HCT116 (cell line): Measurements from ENCODE around the gene SLC10A3. TPM values are rescaled to one million over a fixed set of nuclear protein-coding genes. Genes with fewer than 3 reads are reported as not detected.

Experiments
- ATAC-seq: fragments of 200-7000 bp; cut with Tn5 transposase; 2 replicates; pipeline ENCODE4 v1.9.1; 2020; ENCODE audit warnings: mild to moderate bottlenecking, moderate library complexity
- BruUV-seq: library from RNA; stranded (reverse); fragments of 400-500 nt; replicated peaks from 2 replicates; lab custom pipeline; 2021; lab: Mats Ljungman, UMichigan
- CTCF ChIA-PET: fragments of 300-600 bp; sonication (Branson Sonifier 250); formaldehyde crosslinking; loops from one replicate; lab custom pipeline; 2021; ENCODE audit warnings: antibody characterized with exemption; lab: Charles Lee
- POLR2A ChIA-PET: fragments of 300-600, 350-600 bp; sonication (Branson Sonifier 250); formaldehyde crosslinking; loops from one replicate; lab custom pipeline; 2021; ENCODE audit warnings: antibody characterized with exemption; lab: Charles Lee
- RAD21 ChIA-PET, 2 experiments: fragments of 300-600 bp; sonication (Branson Sonifier 250); formaldehyde crosslinking; loops; one replicate each; lab custom pipeline; 2023; ENCODE audit warnings: low total read pairs in 2 of 2; ENCODE audit not compliant: uncharacterized antibody in 2 of 2, unreplicated experiment in 2 of 2, low non-redundant PET in 1 of 2; lab: Charles Lee
- DNase-seq: peaks from one replicate; pipeline ENCODE4 v3.0.0-alpha.2; 2010; ENCODE audit warnings: low read depth, low spot score
- H2AFZ ChIP-seq: fragments of 200-600 bp; shearing (Covaris generic), sonication (generic); 2 replicates; pipeline ENCODE4 v1.6.1; 2017; ENCODE audit warnings: low read depth, mixed run types, mixed read lengths, antibody characterized with exemption, low read length; ENCODE audit not compliant: poor library complexity, severe bottlenecking
- H3K27ac ChIP-seq: 2 replicates; pipeline ENCODE4 v1.5.1; 2012; ENCODE audit warnings: low read depth, low read length
- H3K27me3 ChIP-seq: fragments of 200-600 bp; sonication (generic); 2 replicates; pipeline ENCODE4 v1.6.1; 2016; ENCODE audit warnings: mixed run types, low read length, mixed read lengths; ENCODE audit not compliant: insufficient read depth
- H3K36me3 ChIP-seq, 2 experiments: fragments of 200-500 bp in 1 of 2; fragments of 200-600 bp in 1 of 2; sonication (Bioruptor generic) in 1 of 2; sonication (generic) in 1 of 2; 2 replicates each; pipeline versions ENCODE4 v1.5.1 to v1.6.1; 2014 to 2016; ENCODE audit warnings: low read length in 2 of 2, inconsistent platforms in 1 of 2, mixed read lengths in 1 of 2, mixed run types in 1 of 2; ENCODE audit not compliant: insufficient read depth in 2 of 2, control insufficient read depth in 1 of 2
- H3K4me1 ChIP-seq, 2 experiments: fragments of 200-600 bp in 1 of 2; sonication (generic) in 1 of 2; 2 replicates each; pipeline versions ENCODE4 v1.5.1 to v1.6.1; 2012 to 2017; ENCODE audit warnings: low read length in 2 of 2, inconsistent platforms in 1 of 2, mild to moderate bottlenecking in 1 of 2, mixed read lengths in 1 of 2, mixed run types in 1 of 2, moderate library complexity in 1 of 2; ENCODE audit not compliant: insufficient read depth in 2 of 2, control insufficient read depth in 1 of 2
- H3K4me2 ChIP-seq: fragments of 200-600 bp; sonication (generic); 2 replicates; pipeline ENCODE4 v1.6.1; 2017; ENCODE audit warnings: mixed run types, low read length, mixed read lengths
- H3K4me3 ChIP-seq, 2 experiments: fragments of 200-600 bp in 1 of 2; sonication (generic) in 1 of 2; replicated peaks in 1 of 2; 2 replicates each; pipeline ENCODE4 v1.5.1; 2011 to 2016; ENCODE audit warnings: low read length in 2 of 2, control low read depth in 1 of 2, low read depth in 1 of 2, mild to moderate bottlenecking in 1 of 2, mixed read lengths in 1 of 2, mixed run types in 1 of 2
- H3K79me2 ChIP-seq: fragments of 200-600 bp; sonication (generic); 2 replicates; pipeline ENCODE4 v1.6.1; 2017; ENCODE audit warnings: mild to moderate bottlenecking, mixed run types, low read length, moderate library complexity, mixed read lengths; ENCODE audit not compliant: insufficient read depth
- H3K9ac ChIP-seq: fragments of 200-600 bp; sonication (generic); 2 replicates; pipeline ENCODE4 v1.6.1; 2016; ENCODE audit warnings: low read length, mixed read lengths
- H3K9me2 ChIP-seq: fragments of 200-600 bp; sonication (generic), shearing (Covaris generic); 2 replicates; pipeline ENCODE4 v1.6.1; 2017; ENCODE audit warnings: mixed run types, mild to moderate bottlenecking, moderate library complexity; ENCODE audit not compliant: insufficient read depth
- H3K9me3 ChIP-seq, 2 experiments: fragments of 200-500 bp in 1 of 2; fragments of 200-600 bp in 1 of 2; sonication (Bioruptor generic) in 1 of 2; sonication (generic) in 1 of 2; 2 replicates each; pipeline ENCODE4 v1.6.1; 2014 to 2017; ENCODE audit warnings: low read length in 2 of 2, mixed read lengths in 2 of 2, inconsistent platforms in 1 of 2, low read depth in 1 of 2, mild to moderate bottlenecking in 1 of 2, mixed run types in 1 of 2, moderate library complexity in 1 of 2; ENCODE audit not compliant: control insufficient read depth in 1 of 2, insufficient read depth in 1 of 2
- H4K20me1 ChIP-seq: fragments of 200-600 bp; sonication (generic), shearing (Covaris generic); 2 replicates; pipeline ENCODE4 v1.6.1; 2017; ENCODE audit warnings: mixed run types, mild to moderate bottlenecking, moderate library complexity; ENCODE audit not compliant: insufficient read depth
- ELF1 ChIP-seq: IDR thresholded peaks from 2 replicates; pipeline ENCODE4 v1.6.1; 2012; ENCODE audit warnings: low read depth, borderline replicate concordance
- EZH2 ChIP-seq: fragments of 200-600 bp; sonication (generic); IDR thresholded peaks from 2 replicates; pipeline ENCODE4 v1.6.1; 2017; ENCODE audit warnings: antibody characterized with exemption, mixed run types
- EZH2phosphoT487 ChIP-seq: fragments of 200-600 bp; IDR thresholded peaks from 2 replicates; pipeline ENCODE4 v1.6.1; 2018; ENCODE audit warnings: antibody characterized with exemption, borderline replicate concordance
- JUND ChIP-seq: IDR thresholded peaks from 2 replicates; pipeline ENCODE4 v1.6.1; 2012
- RAD21 ChIP-seq: IDR thresholded peaks from 2 replicates; pipeline ENCODE4 v1.6.1; 2012; ENCODE audit warnings: low read depth, mild to moderate bottlenecking
- SP1 ChIP-seq: IDR thresholded peaks from 2 replicates; pipeline ENCODE4 v1.6.1; 2012; ENCODE audit warnings: low read depth
- SRF ChIP-seq: IDR thresholded peaks from 2 replicates; pipeline ENCODE4 v1.6.1; 2012; ENCODE audit warnings: low read depth
- TCF7L2 ChIP-seq: IDR thresholded peaks from 2 replicates; pipeline ENCODE4 v1.7.0; 2011; ENCODE audit warnings: borderline replicate concordance, inconsistent platforms; ENCODE audit not compliant: insufficient read depth, insufficient read length; ENCODE audit errors: extremely low read depth
- YY1 ChIP-seq: IDR thresholded peaks from 2 replicates; pipeline ENCODE4 v1.6.1; 2011; ENCODE audit warnings: low read length, low read depth, moderate library complexity, mild to moderate bottlenecking; ENCODE audit not compliant: insufficient replicate concordance; ENCODE audit errors: extremely low read depth
- ZNF274 ChIP-seq: fragments of 200-500 bp; sonication (Bioruptor generic); IDR thresholded peaks from 2 replicates; pipeline ENCODE4 v1.6.1; 2014; ENCODE audit warnings: mild to moderate bottlenecking, low read depth, low read length, inconsistent platforms
- intact Hi-C: fragments of 100-400 bp; cut with micrococcal nuclease; formaldehyde crosslinking; loops from 2 replicates; pipeline ENCODE4 v1.10.0; 2022
- total RNA-seq: library from RNA; stranded (reverse); gene quantifications from one replicate; pipeline ENCODE4 v1.2.1, GENCODE V29; 2021; ENCODE audit not compliant: unreplicated experiment
- TF ChIP-seq, protein P1 (sequence below): IDR thresholded peaks from 2 replicates; pipeline ENCODE4 v1.6.1; 2012; ENCODE audit warnings: low read depth
- TF ChIP-seq, protein P2 (sequence below): IDR thresholded peaks from 2 replicates; pipeline ENCODE4 v1.6.1; 2011; ENCODE audit warnings: mild to moderate bottlenecking, low read length, moderate library complexity; ENCODE audit not compliant: insufficient replicate concordance; ENCODE audit errors: extremely low read depth

Gene SLC10A3
- total RNA-seq, 1 experiment from 2014 or later = 16.2 TPM

DNA sequence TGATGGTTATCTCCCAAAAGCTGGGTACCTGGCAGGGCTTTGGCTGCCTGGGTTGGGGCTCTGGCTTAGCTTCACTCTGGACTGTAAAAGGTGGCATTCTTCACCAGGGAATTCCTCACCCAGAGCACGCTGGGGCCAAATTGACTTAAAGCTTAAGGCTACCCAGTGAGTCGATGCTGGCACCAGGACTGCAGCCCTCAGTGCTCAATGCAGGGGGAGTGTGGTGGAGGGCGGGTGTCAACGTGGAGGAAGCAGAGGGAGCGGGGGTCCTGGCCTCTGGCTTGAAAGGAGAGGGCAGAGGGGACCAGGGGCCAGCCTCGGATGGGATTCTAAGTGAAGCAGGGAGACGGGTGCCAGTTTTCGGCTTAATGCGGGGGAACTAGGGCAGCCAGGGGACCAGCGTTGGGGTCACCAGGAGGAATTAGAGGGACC is 46.9 kb downstream of the SLC10A3 start:
- ATAC-seq = peak; percentile 18
- Histone ChIP-seq H3K9me2 (no peaks in the 10 kb centered on the region), H3K27ac (peak overlapping the region; percentile 48), H4K20me1 (no peaks in the 10 kb centered on the region), H3K4me1 (peaks cover 6 to 19% of the 10 kb centered on the region in 2 experiments; a peak in 3 of 4 replicates), H3K4me2 (peak overlapping the region; percentile 57), H3K9ac (peak overlapping the region; percentile 27; the same call in 1 of the 2 replicates), H3K27me3 (no peaks in the 10 kb centered on the region)
- RAD21 ChIA-PET = no interaction called here
- CTCF ChIA-PET = no interaction called here
- BruUV-seq = no TSS peak
- no peak for DNase-seq
- TF ChIP-seq, protein P1, sequence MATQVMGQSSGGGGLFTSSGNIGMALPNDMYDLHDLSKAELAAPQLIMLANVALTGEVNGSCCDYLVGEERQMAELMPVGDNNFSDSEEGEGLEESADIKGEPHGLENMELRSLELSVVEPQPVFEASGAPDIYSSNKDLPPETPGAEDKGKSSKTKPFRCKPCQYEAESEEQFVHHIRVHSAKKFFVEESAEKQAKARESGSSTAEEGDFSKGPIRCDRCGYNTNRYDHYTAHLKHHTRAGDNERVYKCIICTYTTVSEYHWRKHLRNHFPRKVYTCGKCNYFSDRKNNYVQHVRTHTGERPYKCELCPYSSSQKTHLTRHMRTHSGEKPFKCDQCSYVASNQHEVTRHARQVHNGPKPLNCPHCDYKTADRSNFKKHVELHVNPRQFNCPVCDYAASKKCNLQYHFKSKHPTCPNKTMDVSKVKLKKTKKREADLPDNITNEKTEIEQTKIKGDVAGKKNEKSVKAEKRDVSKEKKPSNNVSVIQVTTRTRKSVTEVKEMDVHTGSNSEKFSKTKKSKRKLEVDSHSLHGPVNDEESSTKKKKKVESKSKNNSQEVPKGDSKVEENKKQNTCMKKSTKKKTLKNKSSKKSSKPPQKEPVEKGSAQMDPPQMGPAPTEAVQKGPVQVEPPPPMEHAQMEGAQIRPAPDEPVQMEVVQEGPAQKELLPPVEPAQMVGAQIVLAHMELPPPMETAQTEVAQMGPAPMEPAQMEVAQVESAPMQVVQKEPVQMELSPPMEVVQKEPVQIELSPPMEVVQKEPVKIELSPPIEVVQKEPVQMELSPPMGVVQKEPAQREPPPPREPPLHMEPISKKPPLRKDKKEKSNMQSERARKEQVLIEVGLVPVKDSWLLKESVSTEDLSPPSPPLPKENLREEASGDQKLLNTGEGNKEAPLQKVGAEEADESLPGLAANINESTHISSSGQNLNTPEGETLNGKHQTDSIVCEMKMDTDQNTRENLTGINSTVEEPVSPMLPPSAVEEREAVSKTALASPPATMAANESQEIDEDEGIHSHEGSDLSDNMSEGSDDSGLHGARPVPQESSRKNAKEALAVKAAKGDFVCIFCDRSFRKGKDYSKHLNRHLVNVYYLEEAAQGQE = no peak
- TF ChIP-seq EZH2phosphoT487 (no peak), TCF7L2 (no peak), JUND (no peak), SRF (no peak), SP1 (no peak), EZH2 (no peak), ELF1 (no peak), YY1 (no peak), ZNF274 (no peak), RAD21 (no peak)
- TF ChIP-seq, protein P2, sequence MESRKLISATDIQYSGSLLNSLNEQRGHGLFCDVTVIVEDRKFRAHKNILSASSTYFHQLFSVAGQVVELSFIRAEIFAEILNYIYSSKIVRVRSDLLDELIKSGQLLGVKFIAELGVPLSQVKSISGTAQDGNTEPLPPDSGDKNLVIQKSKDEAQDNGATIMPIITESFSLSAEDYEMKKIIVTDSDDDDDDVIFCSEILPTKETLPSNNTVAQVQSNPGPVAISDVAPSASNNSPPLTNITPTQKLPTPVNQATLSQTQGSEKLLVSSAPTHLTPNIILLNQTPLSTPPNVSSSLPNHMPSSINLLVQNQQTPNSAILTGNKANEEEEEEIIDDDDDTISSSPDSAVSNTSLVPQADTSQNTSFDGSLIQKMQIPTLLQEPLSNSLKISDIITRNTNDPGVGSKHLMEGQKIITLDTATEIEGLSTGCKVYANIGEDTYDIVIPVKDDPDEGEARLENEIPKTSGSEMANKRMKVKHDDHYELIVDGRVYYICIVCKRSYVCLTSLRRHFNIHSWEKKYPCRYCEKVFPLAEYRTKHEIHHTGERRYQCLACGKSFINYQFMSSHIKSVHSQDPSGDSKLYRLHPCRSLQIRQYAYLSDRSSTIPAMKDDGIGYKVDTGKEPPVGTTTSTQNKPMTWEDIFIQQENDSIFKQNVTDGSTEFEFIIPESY = no peak
- TF ChIP-seq, all 23 proteins: peak for 0
- intact Hi-C loops = loop anchor here (5.0 kb wide), 1 partner anchor 34 kb away; the partner anchor contains the start of gene LAGE3
- Histone ChIP-seq H3K79me2 (peaks cover 26% of the 10 kb centered on the region), H3K36me3 (no peaks in the 10 kb centered on the region; a peak in 1 of 4 replicates), H2AFZ (no peak overlapping the region), H3K4me3 (0 out of 4 replicates have a peak overlapping the region, but pooled peaks of 1 of the 2 experiments have one; percentile 8), H3K9me3 (no peaks in the 10 kb centered on the region)
- POLR2A ChIA-PET = no interaction called here
